Nephron (organoid): ENCODE measurements around the gene CAV1.

Experiments used
- H3K27ac Mint-ChIP-seq, 3 experiments: 2 replicates each; pipeline ENCODE4 v1.8.0; 2020; ENCODE audit warnings: mixed read lengths in 3 of 3, mild to moderate bottlenecking in 2 of 3, moderate library complexity in 1 of 3
- H3K27me3 Mint-ChIP-seq: 2 replicates; pipeline ENCODE4 v1.8.0; 2021; ENCODE audit warnings: low read depth, mild to moderate bottlenecking, moderate library complexity, mixed read lengths
- H3K36me3 Mint-ChIP-seq: 2 replicates; pipeline ENCODE4 v1.8.0; 2020; ENCODE audit warnings: low read depth, mixed read lengths
- H3K4me1 Mint-ChIP-seq: 2 replicates; pipeline ENCODE4 v1.8.0; 2020; ENCODE audit warnings: mixed read lengths
- H3K4me3 Mint-ChIP-seq, 3 experiments: 2 replicates each; pipeline ENCODE4 v1.8.0; 2020; ENCODE audit warnings: mild to moderate bottlenecking in 3 of 3, mixed read lengths in 3 of 3, moderate library complexity in 2 of 3
- H3K9me3 Mint-ChIP-seq: 2 replicates; pipeline ENCODE4 v1.8.0; 2020; ENCODE audit warnings: mixed read lengths
- TF ChIP-seq, protein P1 (sequence below), 3 experiments: fragments of 200-600 bp; sonication (generic); IDR thresholded peaks; one replicate each; pipeline ENCODE4 v1.5.0; 2021; ENCODE audit warnings: antibody characterized with exemption in 3 of 3; ENCODE audit not compliant: unreplicated experiment in 3 of 3

CAV1 gene

DNA sequence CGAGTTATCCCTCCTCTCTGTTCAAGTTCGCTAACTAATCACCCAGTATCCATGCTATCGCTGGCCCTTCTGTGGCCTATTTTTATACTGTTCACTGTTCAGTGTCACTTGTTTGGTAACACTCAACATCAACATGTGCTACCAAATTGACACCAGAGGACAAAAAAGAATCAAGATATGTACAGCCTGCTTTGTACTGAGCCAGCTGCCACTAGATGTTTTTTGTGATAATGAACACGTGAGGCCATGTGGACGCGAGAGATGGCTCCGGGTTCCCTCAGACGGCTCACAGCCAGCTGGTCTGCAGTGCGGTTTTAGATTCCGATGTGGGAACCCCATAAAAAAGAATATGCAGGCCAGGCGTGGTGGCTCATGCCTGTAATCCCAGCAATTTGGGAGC lies 21.2 kb downstream of the CAV1 start:
- Mint-ChIP-seq H3K9me3 (no peaks in the 10 kb centered on the region), H3K4me3 (no peak overlapping the region), H3K4me1 (no peaks in the 10 kb centered on the region), H3K36me3 (no peaks in the 10 kb centered on the region), H3K27me3 (peaks cover under 1% of the 10 kb centered on the region), H3K27ac (no peak overlapping the region)
- TF ChIP-seq, protein P1, sequence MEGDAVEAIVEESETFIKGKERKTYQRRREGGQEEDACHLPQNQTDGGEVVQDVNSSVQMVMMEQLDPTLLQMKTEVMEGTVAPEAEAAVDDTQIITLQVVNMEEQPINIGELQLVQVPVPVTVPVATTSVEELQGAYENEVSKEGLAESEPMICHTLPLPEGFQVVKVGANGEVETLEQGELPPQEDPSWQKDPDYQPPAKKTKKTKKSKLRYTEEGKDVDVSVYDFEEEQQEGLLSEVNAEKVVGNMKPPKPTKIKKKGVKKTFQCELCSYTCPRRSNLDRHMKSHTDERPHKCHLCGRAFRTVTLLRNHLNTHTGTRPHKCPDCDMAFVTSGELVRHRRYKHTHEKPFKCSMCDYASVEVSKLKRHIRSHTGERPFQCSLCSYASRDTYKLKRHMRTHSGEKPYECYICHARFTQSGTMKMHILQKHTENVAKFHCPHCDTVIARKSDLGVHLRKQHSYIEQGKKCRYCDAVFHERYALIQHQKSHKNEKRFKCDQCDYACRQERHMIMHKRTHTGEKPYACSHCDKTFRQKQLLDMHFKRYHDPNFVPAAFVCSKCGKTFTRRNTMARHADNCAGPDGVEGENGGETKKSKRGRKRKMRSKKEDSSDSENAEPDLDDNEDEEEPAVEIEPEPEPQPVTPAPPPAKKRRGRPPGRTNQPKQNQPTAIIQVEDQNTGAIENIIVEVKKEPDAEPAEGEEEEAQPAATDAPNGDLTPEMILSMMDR (IDR thresholded peaks at IDR 0.05; ENCODE audit: unreplicated experiment in 3 of 3), result no peak

DNA sequence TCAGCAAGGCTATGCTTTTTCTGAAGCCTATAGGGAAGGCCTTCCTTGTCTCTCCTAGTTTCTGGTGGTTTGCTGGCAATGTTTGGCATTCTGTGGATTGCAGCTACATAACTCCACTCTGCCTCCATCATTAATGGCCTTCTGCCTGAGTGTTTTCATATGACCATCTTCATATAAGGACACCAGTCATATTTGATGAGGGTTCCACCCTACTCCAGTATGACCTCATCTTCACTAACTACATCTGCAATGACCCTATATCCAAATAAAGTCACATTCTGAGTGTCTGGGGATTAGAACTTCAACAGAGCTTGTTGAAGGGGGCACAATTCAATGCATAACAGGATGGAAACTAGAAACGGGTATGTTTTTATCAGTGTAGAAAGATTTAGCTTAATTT lies 22.1 kb downstream of the CAV1 start:
- Mint-ChIP-seq H3K4me3 (no peak overlapping the region), H3K27me3 (no peaks in the 10 kb centered on the region), H3K4me1 (no peaks in the 10 kb centered on the region), H3K9me3 (no peaks in the 10 kb centered on the region), H3K27ac (no peak overlapping the region), H3K36me3 (no peaks in the 10 kb centered on the region)
- TF ChIP-seq, protein P1 (IDR thresholded peaks at IDR 0.05; ENCODE audit: unreplicated experiment in 3 of 3), result no peak

DNA sequence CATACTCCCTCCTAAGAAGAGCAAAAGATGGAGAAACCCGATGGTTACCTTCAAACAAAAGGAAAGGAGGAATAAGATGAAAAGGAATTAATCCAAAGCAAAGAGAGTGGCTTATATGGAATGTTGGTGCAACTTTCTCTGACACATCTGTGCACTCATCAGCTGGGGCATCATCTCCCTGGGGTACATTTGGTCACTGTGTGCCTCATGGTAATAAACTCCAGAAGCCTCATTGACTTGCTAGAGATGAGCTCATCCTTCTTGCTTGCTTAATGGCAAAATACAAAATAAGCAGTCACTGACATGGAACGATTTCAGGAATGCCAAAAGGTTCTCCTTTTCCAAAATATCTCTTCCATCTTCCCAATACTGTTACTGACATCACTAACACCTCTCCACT lies 22.5 kb downstream of the CAV1 start:
- H3K9me3 Mint-ChIP-seq, result no peaks in the 10 kb centered on the region

DNA sequence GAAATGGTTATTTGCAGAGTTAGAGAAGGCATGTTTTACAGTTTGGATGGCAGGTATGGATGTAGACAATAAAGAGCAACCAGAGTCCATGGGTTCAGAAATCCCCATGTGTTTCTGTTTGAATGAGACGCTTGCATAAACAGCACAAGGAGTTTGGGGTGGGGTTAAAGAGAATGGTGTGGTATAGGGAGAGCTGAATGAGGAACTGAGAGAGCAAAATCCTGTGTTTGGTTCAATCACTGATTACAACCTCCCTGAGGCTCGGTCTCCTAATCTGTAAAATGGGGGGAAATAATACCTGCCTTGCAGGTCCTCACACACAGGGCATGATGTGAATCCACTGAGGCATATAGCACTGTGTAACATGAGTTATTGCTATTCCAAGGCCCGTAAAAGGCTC lies 23.7 kb downstream of the CAV1 start:
- TF ChIP-seq, protein P1 (IDR thresholded peaks at IDR 0.05; ENCODE audit: unreplicated experiment in 3 of 3), result no peak
- H3K4me1 Mint-ChIP-seq, result no peaks in the 10 kb centered on the region
- H3K27me3 Mint-ChIP-seq, result no peaks in the 10 kb centered on the region
- H3K27ac Mint-ChIP-seq, result no peak overlapping the region
- no peaks in the 10 kb centered on the region for H3K9me3 Mint-ChIP-seq
- no peaks in the 10 kb centered on the region for H3K36me3 Mint-ChIP-seq
- no peak overlapping the region for H3K4me3 Mint-ChIP-seq

More for the DNA sequence above, 22.5 kb downstream of the CAV1 start:
- no peaks in the 10 kb centered on the region for H3K4me1 Mint-ChIP-seq
- TF ChIP-seq, protein P1 (IDR thresholded peaks at IDR 0.05; ENCODE audit: unreplicated experiment in 3 of 3), result no peak
- H3K4me3 Mint-ChIP-seq, result no peak overlapping the region
- no peaks in the 10 kb centered on the region for H3K27me3 Mint-ChIP-seq
- H3K36me3 Mint-ChIP-seq, result no peaks in the 10 kb centered on the region
- H3K27ac Mint-ChIP-seq, result no peak overlapping the region

DNA sequence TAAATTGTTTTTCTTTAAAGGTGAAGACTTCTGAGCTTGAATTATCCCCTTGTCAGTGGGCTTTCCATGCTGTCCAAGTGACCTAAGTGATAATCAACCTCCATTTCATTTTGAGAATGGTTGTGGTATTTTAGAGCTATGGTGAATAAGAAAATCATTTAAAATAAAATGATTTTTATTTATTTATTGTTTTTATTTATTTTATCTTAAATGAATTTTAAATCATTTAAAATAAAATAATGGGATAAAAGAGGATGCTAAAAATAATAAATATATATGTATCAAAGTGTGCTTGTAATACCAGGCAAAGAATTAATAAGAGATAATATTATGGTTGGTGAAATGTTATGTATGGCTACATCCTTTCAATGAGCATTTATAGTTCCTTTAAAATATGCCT lies 24.5 kb downstream of the CAV1 start:
- no peak overlapping the region for H3K27ac Mint-ChIP-seq
- H3K27me3 Mint-ChIP-seq, result no peaks in the 10 kb centered on the region
- no peaks in the 10 kb centered on the region for H3K9me3 Mint-ChIP-seq
- no peak overlapping the region for H3K4me3 Mint-ChIP-seq
- TF ChIP-seq, protein P1 (IDR thresholded peaks at IDR 0.05; ENCODE audit: unreplicated experiment in 3 of 3), result no peak
- no peaks in the 10 kb centered on the region for H3K36me3 Mint-ChIP-seq
- peaks cover 5% of the 10 kb centered on the region for H3K4me1 Mint-ChIP-seq

DNA sequence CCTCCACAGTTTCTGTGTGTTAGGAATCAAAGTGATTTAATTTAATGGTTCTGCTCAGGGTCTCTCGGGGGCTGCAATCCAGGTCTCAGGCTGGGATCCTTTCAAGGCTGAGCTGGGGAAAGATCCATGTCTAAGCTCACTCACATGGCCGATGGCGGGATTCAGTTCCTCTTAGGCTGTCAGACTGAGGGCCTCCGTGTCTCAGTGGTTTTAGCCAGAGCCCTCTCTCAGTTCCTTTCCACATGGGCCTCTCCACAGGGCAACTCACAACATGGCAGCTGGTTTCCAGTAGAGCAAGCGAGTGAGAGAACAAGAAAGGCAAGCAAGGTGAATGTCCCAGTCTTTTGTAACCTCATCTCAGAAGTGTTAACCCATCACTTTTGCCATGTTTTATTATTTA lies 26.9 kb downstream of the CAV1 start:
- Mint-ChIP-seq H3K4me3 (no peak overlapping the region), H3K27ac (no peak overlapping the region), H3K9me3 (no peaks in the 10 kb centered on the region), H3K4me1 (peaks cover 14% of the 10 kb centered on the region), H3K27me3 (no peaks in the 10 kb centered on the region), H3K36me3 (no peaks in the 10 kb centered on the region)
- TF ChIP-seq, protein P1 (IDR thresholded peaks at IDR 0.05; ENCODE audit: unreplicated experiment in 3 of 3), result no peak
